ENCODE measurements around the gene LRTM2. TPM values are rescaled to one million over a fixed set of nuclear protein-coding genes. Genes with fewer than 3 reads are reported as not detected.

LRTM2 gene
- total RNA-seq (not detected in 2 replicates), polyA plus RNA-seq (not detected in 2 replicates), polyA minus RNA-seq (ENCODE audit: low replicate concordance) (not detected in 2 replicates)
- not detected in 2 replicates for polyA plus RNA-seq (2012)

GRCh38 chr12:1820191-1820895, at the start of gene LRTM2:
Gene LRTM2, plus strand, starts transcription at chr12:1820565. Its CDS starts 7,584 bp downstream, at chr12:1828149.
- Histone ChIP-seq H3K27me3 (ENCODE audit: control insufficient read depth, insufficient read depth, low read length) (peaks cover 63% of the 10 kb centered on the region), H3K79me2 (ENCODE audit: control insufficient read depth, insufficient read depth, low read length) (no peaks in the 10 kb centered on the region)

GRCh38 chr12:1773937-1774655, 46.3 kb upstream of the LRTM2 start:
- Histone ChIP-seq H3K4me1 (ENCODE audit: control insufficient read depth, extremely low read depth, insufficient read depth, low read length) (peaks cover 13% of the 10 kb centered on the region), H3K4me3 (replicated peaks in 1 of 4; ENCODE audit: control extremely low read depth in 1 of 4, insufficient read depth in 1 of 4, low read depth in 3 of 4, low read length in 4 of 4) (no peak overlapping the region), H3K27me3 (ENCODE audit: control insufficient read depth, insufficient read depth, low read length) (no peaks in the 10 kb centered on the region), H3K9me3 (ENCODE audit: control insufficient read depth, insufficient read depth, low read depth, low read length) (no peaks in the 10 kb centered on the region), H3K27ac (ENCODE audit: insufficient read depth, low read length) (no peak overlapping the region), H2AFZ (ENCODE audit: low read length) (no peak overlapping the region), H4K20me1 (ENCODE audit: control insufficient read depth, extremely low read depth, insufficient read depth, low read length) (no peaks in the 10 kb centered on the region), H3K4me2 (ENCODE audit: extremely low read depth, insufficient read depth, low read length) (no peak overlapping the region), H3K79me2 (ENCODE audit: control insufficient read depth, insufficient read depth, low read length) (no peaks in the 10 kb centered on the region), H3K9ac (ENCODE audit: insufficient read depth, low read length) (no peak overlapping the region), H3K36me3 (ENCODE audit: control insufficient read depth, insufficient read depth, low read length) (no peaks in the 10 kb centered on the region)
- no peak for DNase-seq (ENCODE audit: low read depth in 2 of 2)
- no peak for TF ChIP-seq EZH2 (IDR thresholded peaks at IDR 0.05; ENCODE audit: low read length, missing control alignments)
- TF ChIP-seq CTCF (conservative IDR thresholded peaks at IDR 0.05 in 1 of 2, IDR thresholded peaks at IDR 0.05 in 1 of 2; ENCODE audit: low read depth in 1 of 2, low read length in 2 of 2), result no peak

More at GRCh38 chr12:1820191-1820895, at the start of gene LRTM2:
- no peak within 1 kb of the TSS for H3K9ac ChIP-seq (ENCODE audit: insufficient read depth, low read length)
- DNase-seq (ENCODE audit: low read depth in 2 of 2), result no peak
- TF ChIP-seq EZH2 (IDR thresholded peaks at IDR 0.05; ENCODE audit: low read length, missing control alignments) (peak; percentile 24), CTCF (conservative IDR thresholded peaks at IDR 0.05 in 1 of 2, IDR thresholded peaks at IDR 0.05 in 1 of 2; ENCODE audit: low read depth in 1 of 2, low read length in 2 of 2) (no peak)
- H3K4me2 ChIP-seq (ENCODE audit: extremely low read depth, insufficient read depth, low read length), result no peak within 1 kb of the TSS
- H3K4me1 ChIP-seq (ENCODE audit: control insufficient read depth, extremely low read depth, insufficient read depth, low read length), result no peaks in the 10 kb centered on the region
- no peaks in the 10 kb centered on the region for H4K20me1 ChIP-seq (ENCODE audit: control insufficient read depth, extremely low read depth, insufficient read depth, low read length)
- H3K36me3 ChIP-seq (ENCODE audit: control insufficient read depth, insufficient read depth, low read length), result no peaks in the 10 kb centered on the region
- H2AFZ ChIP-seq (ENCODE audit: low read length), result no peak within 1 kb of the TSS
- no peak within 1 kb of the TSS for H3K4me3 ChIP-seq (replicated peaks in 1 of 4; ENCODE audit: control extremely low read depth in 1 of 4, insufficient read depth in 1 of 4, low read depth in 3 of 4, low read length in 4 of 4)
- no peak within 1 kb of the TSS for H3K27ac ChIP-seq (ENCODE audit: insufficient read depth, low read length)
- no peaks in the 10 kb centered on the region for H3K9me3 ChIP-seq (ENCODE audit: control insufficient read depth, insufficient read depth, low read depth, low read length)

- Histone ChIP-seq H3K9me3 (ENCODE audit: control insufficient read depth, insufficient read depth, low read depth, low read length) (no peaks in the 10 kb centered on the region), H3K4me3 (replicated peaks in 1 of 4; ENCODE audit: control extremely low read depth in 1 of 4, insufficient read depth in 1 of 4, low read depth in 3 of 4, low read length in 4 of 4) (no peak overlapping the region), H3K4me2 (ENCODE audit: extremely low read depth, insufficient read depth, low read length) (no peak overlapping the region), H3K27ac (ENCODE audit: insufficient read depth, low read length) (no peak overlapping the region), H3K79me2 (ENCODE audit: control insufficient read depth, insufficient read depth, low read length) (no peaks in the 10 kb centered on the region), H2AFZ (ENCODE audit: low read length) (no peak overlapping the region), H4K20me1 (ENCODE audit: control insufficient read depth, extremely low read depth, insufficient read depth, low read length) (no peaks in the 10 kb centered on the region), H3K4me1 (ENCODE audit: control insufficient read depth, extremely low read depth, insufficient read depth, low read length) (peaks cover 18% of the 10 kb centered on the region), H3K27me3 (ENCODE audit: control insufficient read depth, insufficient read depth, low read length) (no peaks in the 10 kb centered on the region), H3K9ac (ENCODE audit: insufficient read depth, low read length) (no peak overlapping the region), H3K36me3 (ENCODE audit: control insufficient read depth, insufficient read depth, low read length) (no peaks in the 10 kb centered on the region)
- peak in 1 of 2 donors; percentile 84 for DNase-seq (ENCODE audit: low read depth in 2 of 2)
- no peak for TF ChIP-seq CTCF (conservative IDR thresholded peaks at IDR 0.05 in 1 of 2, IDR thresholded peaks at IDR 0.05 in 1 of 2; ENCODE audit: low read depth in 1 of 2, low read length in 2 of 2)
- no peak for TF ChIP-seq EZH2 (IDR thresholded peaks at IDR 0.05; ENCODE audit: low read length, missing control alignments)
These were observed 44.0 kb upstream of the LRTM2 start for GRCh38 chr12:1776170-1776921.

Data from fibroblast of lung (primary cell).